ACHN (cell line): Measurements from ENCODE around the gene HJURP.

Experiments used
- DNase-seq: peaks from one replicate; pipeline ENCODE4 v3.0.0-alpha.2; 2015
- in situ Hi-C: cut with HindIII; loops from 2 replicates; pipeline ENCODE4 v1.10.0; 2017; ENCODE audit warnings: low sequenced_read_pairs, low pct_ligation_motif_present, low pct_unique_long_range_greater_than_20kb

Gene HJURP

GRCh38 chr2:233833345-233833744 is 21.0 kb downstream of the HJURP start:
- in situ Hi-C loops = no loop called here
- DNase-seq = no peak

- DNase-seq = peak; percentile 74
- in situ Hi-C loops = no loop called here
Measured at GRCh38 chr2:233832869-233833311, 21.4 kb downstream of the HJURP start.

GRCh38 chr2:233832414-233832813 is 21.9 kb downstream of the HJURP start:
- in situ Hi-C loops = no loop called here

GRCh38 chr2:233831861-233832260 is 22.5 kb downstream of the HJURP start:
- in situ Hi-C loops = no loop called here
- no peak for DNase-seq

More at GRCh38 chr2:233832414-233832813, 21.9 kb downstream of the HJURP start:
- no peak for DNase-seq

- in situ Hi-C loops = no loop called here
- no peak for DNase-seq
Measured at GRCh38 chr2:233831011-233831721, 23.2 kb downstream of the HJURP start.

DNA sequence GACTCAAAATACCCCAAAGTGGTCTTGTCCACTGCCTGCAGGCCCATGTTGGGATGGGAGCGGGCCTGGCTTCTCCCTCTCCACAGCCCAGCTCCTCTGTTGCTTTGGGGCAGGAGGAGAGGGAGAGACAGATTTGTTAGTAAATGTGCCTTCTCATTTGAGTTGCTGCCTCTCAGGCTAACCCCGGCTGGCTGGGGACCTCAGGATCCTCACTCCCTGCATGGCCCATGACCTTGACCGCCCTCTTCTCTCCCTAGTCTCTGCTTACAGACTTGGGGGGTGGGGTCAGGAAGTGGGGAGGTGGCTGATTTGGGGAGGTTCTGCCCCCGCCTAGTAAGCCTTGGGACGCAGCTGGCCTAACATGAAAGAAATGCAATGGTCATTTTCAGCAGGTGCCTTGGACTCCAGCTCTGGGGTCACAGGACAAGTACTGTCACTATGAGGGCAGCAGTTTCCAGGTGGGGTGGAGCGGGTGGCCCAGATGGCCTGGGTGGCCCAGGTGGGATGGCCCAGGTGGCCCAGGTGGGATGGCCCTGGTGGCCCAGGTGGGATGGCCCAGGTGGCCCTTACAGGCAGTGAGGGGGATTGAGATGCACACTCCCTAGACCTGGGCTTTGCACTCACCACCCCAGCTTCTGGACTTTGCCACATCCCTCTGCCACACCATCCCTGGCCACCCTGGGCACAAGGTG is 24.1 kb downstream of the HJURP start:
- in situ Hi-C loops = no loop called here
- DNase-seq = no peak

GRCh38 chr2:233829193-233830110 is 24.9 kb downstream of the HJURP start:
- in situ Hi-C loops = no loop called here
- DNase-seq = no peak

- in situ Hi-C loops = no loop called here
- no peak for DNase-seq
Measured at GRCh38 chr2:233828546-233829192, 25.7 kb downstream of the HJURP start.

GRCh38 chr2:233824373-233824772 is 30.0 kb downstream of the HJURP start:
- DNase-seq = no peak
- in situ Hi-C loops = no loop called here

- no peak for DNase-seq
- in situ Hi-C loops = no loop called here
Measured at GRCh38 chr2:233823731-233824121, 30.6 kb downstream of the HJURP start.

GRCh38 chr2:233822781-233823730 is 31.3 kb downstream of the HJURP start:
- in situ Hi-C loops = no loop called here
- DNase-seq = no peak

DNA sequence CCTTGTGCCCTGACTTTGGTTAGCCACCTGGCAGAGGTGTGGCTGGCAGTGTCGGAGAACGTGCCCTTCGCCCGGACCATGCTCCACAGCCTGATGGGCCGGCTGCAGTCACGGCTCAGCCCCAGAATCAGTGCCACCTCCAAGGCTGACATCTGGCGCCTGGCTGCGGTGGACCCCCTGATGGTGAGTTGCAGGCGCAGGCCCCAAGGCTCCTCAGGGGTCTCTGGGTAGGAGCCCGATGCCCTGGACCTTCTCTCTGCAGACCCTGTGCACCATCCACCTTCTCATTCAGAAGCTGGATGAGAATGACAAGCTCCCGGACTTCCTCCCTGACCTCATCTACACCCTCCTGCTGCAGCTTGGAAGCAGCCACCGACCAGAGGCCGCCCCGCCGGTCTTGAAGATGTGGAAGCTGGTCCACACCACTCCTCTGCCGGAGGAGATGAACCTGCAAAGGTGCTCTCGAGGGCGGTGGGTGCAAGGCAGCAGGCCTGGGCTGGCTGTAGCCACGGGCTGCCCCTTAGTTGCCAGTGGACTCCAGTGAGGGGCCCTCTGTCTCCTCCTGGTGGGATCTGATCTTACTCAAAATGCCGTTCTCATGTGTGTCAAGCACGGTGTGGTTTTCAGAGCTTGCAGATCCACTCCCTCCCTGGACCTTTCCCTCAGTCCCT is 32.1 kb downstream of the HJURP start:
- in situ Hi-C loops = no loop called here
- DNase-seq = no peak

DNA sequence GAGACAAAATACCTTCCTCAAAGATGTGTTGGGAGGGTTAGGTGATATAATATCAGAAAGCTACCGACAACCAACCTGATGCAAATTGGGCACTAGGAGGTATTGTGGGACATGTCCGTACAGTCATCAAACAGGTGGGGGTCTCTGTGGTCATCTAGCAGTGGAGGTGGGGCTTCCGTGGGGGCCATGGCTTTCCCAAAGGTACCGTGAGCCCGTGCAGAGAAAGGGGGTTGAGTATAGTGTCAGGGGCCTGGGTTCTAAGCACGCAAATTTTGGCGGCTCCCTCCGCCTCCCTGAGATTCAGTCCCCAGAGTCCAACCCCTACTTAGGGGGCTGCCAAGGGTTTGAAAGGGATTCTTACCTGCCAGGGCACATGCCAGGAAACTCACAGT is 32.6 kb downstream of the HJURP start:
- in situ Hi-C loops = no loop called here

DNA sequence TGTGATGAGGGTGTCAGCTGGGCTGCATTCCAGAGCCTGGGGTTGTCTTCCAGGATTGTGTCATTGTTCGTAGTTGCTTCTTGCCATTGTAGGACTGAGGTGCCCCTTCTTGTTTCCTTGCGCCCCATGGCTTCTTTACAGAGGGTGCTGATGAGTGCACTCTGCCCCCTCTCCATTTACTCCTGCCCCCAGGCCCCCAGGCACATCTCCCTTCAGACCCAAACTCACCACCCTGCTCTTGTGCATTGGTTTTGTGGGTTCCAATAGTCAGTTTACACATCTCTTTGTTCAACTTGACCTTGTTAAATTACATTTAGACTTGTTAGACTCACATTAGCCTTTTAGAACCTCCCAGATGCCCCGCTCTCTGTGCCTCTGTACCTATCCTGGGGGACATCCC is 33.1 kb downstream of the HJURP start:
- no peak for DNase-seq
- in situ Hi-C loops = no loop called here

More for the DNA sequence above, 32.6 kb downstream of the HJURP start:
- DNase-seq = no peak

DNA sequence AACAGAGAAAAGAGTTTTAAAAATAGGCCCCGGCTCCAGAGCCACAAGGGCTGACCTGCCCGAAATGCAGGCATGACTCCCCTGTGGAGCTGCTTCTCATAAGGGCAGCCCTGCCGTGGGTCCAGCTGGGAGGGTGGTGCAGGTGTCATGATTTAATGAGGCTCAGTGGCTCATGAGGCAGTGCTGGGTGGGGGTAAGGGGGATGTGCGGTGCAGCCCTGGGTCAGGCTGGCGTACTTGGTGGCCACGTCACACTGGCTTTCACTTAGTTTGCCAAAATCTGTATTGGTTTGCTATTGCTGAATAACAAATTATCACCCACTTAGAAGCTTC is 33.6 kb downstream of the HJURP start:
- no peak for DNase-seq
- in situ Hi-C loops = no loop called here

- DNase-seq = no peak
- in situ Hi-C loops = no loop called here
Measured at GRCh38 chr2:233819884-233820773, 34.2 kb downstream of the HJURP start.
